Suprapubic skin (tissue), 4 donors: ENCODE measurements around the gene THSD7B. TPM values are rescaled to one million over a fixed set of nuclear protein-coding genes. Genes with fewer than 3 reads are reported as not detected.

Experiments used
- DNase-seq, 2 donors: peaks; one replicate each; pipeline ENCODE4 v3.0.0-alpha.2; 2019; ENCODE audit warnings: low spot score in 2 of 2
- H3K27ac ChIP-seq: fragments of 200-600 bp; sonication (generic); one replicate; pipeline ENCODE4 v1.5.1; 2019
- H3K27me3 ChIP-seq: fragments of 200-600 bp; sonication (generic); one replicate; pipeline ENCODE4 v1.5.1; 2019
- H3K36me3 ChIP-seq: fragments of 200-600 bp; sonication (generic); one replicate; pipeline ENCODE4 v1.5.1; 2019
- H3K4me1 ChIP-seq: fragments of 200-600 bp; sonication (generic); one replicate; pipeline ENCODE4 v1.5.1; 2019
- H3K4me3 ChIP-seq: fragments of 200-600 bp; sonication (generic); one replicate; pipeline ENCODE4 v1.5.1; 2019; ENCODE audit warnings: mild to moderate bottlenecking
- H3K9me3 ChIP-seq: fragments of 200-600 bp; sonication (generic); one replicate; pipeline ENCODE4 v1.5.1; 2019
- CTCF ChIP-seq, 2 donors: fragments of 200-600 bp in 1 of 2; fragments of 450-650 bp in 1 of 2; sonication (generic) in 1 of 2; IDR thresholded peaks; one replicate each; pipeline ENCODE4 v1.5.1; 2016 to 2019; ENCODE audit warnings: antibody characterized with exemption in 2 of 2, mild to moderate bottlenecking in 1 of 2, moderate library complexity in 1 of 2
- EP300 ChIP-seq: sonication (generic); formaldehyde crosslinking; IDR thresholded peaks from one replicate; pipeline ENCODE4 v1.6.1; 2017; ENCODE audit warnings: antibody characterized with exemption
- POLR2A ChIP-seq, 2 donors: fragments of 450-650 bp; IDR thresholded peaks; one replicate each; pipeline ENCODE4 v1.6.1; 2017; ENCODE audit warnings: antibody characterized with exemption in 2 of 2, mild to moderate bottlenecking in 2 of 2, moderate library complexity in 2 of 2
- POLR2AphosphoS5 ChIP-seq, 3 donors: sonication (generic); formaldehyde crosslinking; IDR thresholded peaks; one replicate each; pipeline ENCODE4 v1.6.1; 2017; ENCODE audit warnings: antibody characterized with exemption in 3 of 3
- WGBS: methylation state at CpG from one replicate; pipeline ENCODE4 v1.1.5; 2018; 5-methylcytosine and 5-hydroxymethylcytosine counted together
- total RNA-seq, 4 donors: library from RNA; depleted of rRNA; stranded (reverse); fragments of >200 nt; gene quantifications; one replicate each; pipeline ENCODE4 v1.1.0, GENCODE V29; 2016

THSD7B gene
- total RNA-seq, 4 donors from 2014 or later = 0.18 to 1.1 (median 0.34) TPM; not detected in 1

- Histone ChIP-seq H3K9me3 (no peaks in the 10 kb centered on the region), H3K36me3 (no peaks in the 10 kb centered on the region), H3K27me3 (no peaks in the 10 kb centered on the region), H3K4me1 (no peaks in the 10 kb centered on the region), H3K4me3 (no peak overlapping the region), H3K27ac (no peak overlapping the region)
- DNase-seq = no peak
- no peak for TF ChIP-seq POLR2AphosphoS5 (IDR thresholded peaks at IDR 0.05)
- TF ChIP-seq CTCF (IDR thresholded peaks at IDR 0.05) = no peak
- TF ChIP-seq POLR2A (IDR thresholded peaks at IDR 0.05) = no peak
- no peak for TF ChIP-seq EP300
- WGBS = 66% methylated on average over 7 of the region's 7 CpGs
Measured at GRCh38 chr2:137405496-137405895, 640.2 kb downstream of the THSD7B start.

GRCh38 chr2:137411585-137411984 lies 646.2 kb downstream of the THSD7B start:
- WGBS = 65% methylated on average over 5 of the region's 5 CpGs

GRCh38 chr2:137420744-137421143 lies 655.4 kb downstream of the THSD7B start:
- DNase-seq = no peak
- TF ChIP-seq POLR2AphosphoS5 (IDR thresholded peaks at IDR 0.05) (no peak), POLR2A (IDR thresholded peaks at IDR 0.05) (no peak), EP300 (no peak), CTCF (IDR thresholded peaks at IDR 0.05) (no peak)
- WGBS = 43% methylated on average over 3 of the region's 3 CpGs

More at GRCh38 chr2:137411585-137411984, 646.2 kb downstream of the THSD7B start:
- Histone ChIP-seq H3K4me3 (no peak overlapping the region), H3K27ac (no peak overlapping the region), H3K36me3 (no peaks in the 10 kb centered on the region), H3K4me1 (no peaks in the 10 kb centered on the region), H3K9me3 (no peaks in the 10 kb centered on the region), H3K27me3 (no peaks in the 10 kb centered on the region)
- no peak for DNase-seq
- no peak for TF ChIP-seq POLR2AphosphoS5 (IDR thresholded peaks at IDR 0.05)
- TF ChIP-seq EP300 = no peak
- no peak for TF ChIP-seq CTCF (IDR thresholded peaks at IDR 0.05)

GRCh38 chr2:137435162-137435561 lies 669.8 kb downstream of the THSD7B start:
- H3K27me3 ChIP-seq = no peaks in the 10 kb centered on the region
- 10% methylated on average over 1 of the region's 1 CpG for WGBS
- no peak overlapping the region for H3K4me3 ChIP-seq

More at GRCh38 chr2:137420744-137421143, 655.4 kb downstream of the THSD7B start:
- Histone ChIP-seq H3K27me3 (no peaks in the 10 kb centered on the region), H3K27ac (no peak overlapping the region), H3K4me1 (no peaks in the 10 kb centered on the region), H3K4me3 (no peak overlapping the region), H3K36me3 (no peaks in the 10 kb centered on the region), H3K9me3 (no peaks in the 10 kb centered on the region)

GRCh38 chr2:137437386-137437785 lies 672.0 kb downstream of the THSD7B start:
- TF ChIP-seq CTCF (IDR thresholded peaks at IDR 0.05) = no peak
- TF ChIP-seq EP300 = no peak
- no peak for TF ChIP-seq POLR2A (IDR thresholded peaks at IDR 0.05)
- no peak for TF ChIP-seq POLR2AphosphoS5 (IDR thresholded peaks at IDR 0.05)
- WGBS = 23% methylated on average over 2 of the region's 2 CpGs
- Histone ChIP-seq H3K27ac (no peak overlapping the region), H3K4me3 (no peak overlapping the region), H3K36me3 (no peaks in the 10 kb centered on the region), H3K9me3 (no peaks in the 10 kb centered on the region), H3K4me1 (no peaks in the 10 kb centered on the region), H3K27me3 (no peaks in the 10 kb centered on the region)
- no peak for DNase-seq

More at GRCh38 chr2:137435162-137435561, 669.8 kb downstream of the THSD7B start:
- Histone ChIP-seq H3K9me3 (no peaks in the 10 kb centered on the region), H3K27ac (no peak overlapping the region), H3K36me3 (no peaks in the 10 kb centered on the region), H3K4me1 (no peaks in the 10 kb centered on the region)
- DNase-seq = no peak
- TF ChIP-seq POLR2A (IDR thresholded peaks at IDR 0.05) (no peak), EP300 (no peak), POLR2AphosphoS5 (IDR thresholded peaks at IDR 0.05) (no peak), CTCF (IDR thresholded peaks at IDR 0.05) (no peak)
